GM23338 (cell line): ENCODE results near the gene KIFC3. TPM values are rescaled to one million over a fixed set of nuclear protein-coding genes. Genes with fewer than 3 reads are reported as not detected.

Source experiments
- ATAC-seq: fragments of 200-7000 bp; cut with Tn5 transposase; 3 replicates; pipeline ENCODE4 v1.9.1; 2020
- DNase-seq: peaks from one replicate; pipeline ENCODE4 v3.0.0-alpha.2; 2015; ENCODE audit warnings: low spot score
- H2AFZ ChIP-seq: fragments of 200-600 bp; sonication (generic); 2 replicates; pipeline ENCODE4 v1.8.0; 2016; ENCODE audit warnings: antibody characterized with exemption, mild to moderate bottlenecking, moderate library complexity
- H3F3A ChIP-seq: fragments of 200-600 bp; sonication (generic); replicated peaks from 2 replicates; pipeline ENCODE4 v1.8.0; 2017; ENCODE audit warnings: antibody characterized with exemption, mixed run types, low read depth
- H3K27ac ChIP-seq: fragments of 200-600 bp; sonication (generic); 2 replicates; pipeline ENCODE4 v1.6.1; 2016; ENCODE audit warnings: low read depth
- H3K27me3 ChIP-seq: fragments of 200-600 bp; sonication (generic); 2 replicates; pipeline ENCODE4 v1.8.0; 2016; ENCODE audit warnings: mild to moderate bottlenecking, mixed run types, moderate library complexity; ENCODE audit not compliant: insufficient read depth
- H3K36me3 ChIP-seq: fragments of 200-600 bp; sonication (generic); 2 replicates; pipeline ENCODE4 v1.8.0; 2016; ENCODE audit warnings: mild to moderate bottlenecking; ENCODE audit not compliant: insufficient read depth
- H3K4me1 ChIP-seq: fragments of 200-600 bp; sonication (generic); 2 replicates; pipeline ENCODE4 v1.8.0; 2016; ENCODE audit warnings: mild to moderate bottlenecking, moderate library complexity; ENCODE audit not compliant: insufficient read depth
- H3K4me2 ChIP-seq: fragments of 200-600 bp; sonication (generic); 2 replicates; pipeline ENCODE4 v1.7.1; 2017; ENCODE audit warnings: mixed run types
- H3K4me3 ChIP-seq: fragments of 200-600 bp; sonication (generic); 2 replicates; pipeline ENCODE4 v1.6.1; 2016; ENCODE audit warnings: mixed run types
- H3K79me2 ChIP-seq: fragments of 200-600 bp; sonication (generic); replicated peaks from 2 replicates; pipeline ENCODE4 v1.8.0; 2017; ENCODE audit warnings: mild to moderate bottlenecking; ENCODE audit not compliant: insufficient read depth
- H3K9me2 ChIP-seq: fragments of 200-600 bp; sonication (generic); 2 replicates; pipeline ENCODE4 v1.8.0; 2017; ENCODE audit not compliant: insufficient read depth
- H4K20me1 ChIP-seq: fragments of 200-600 bp; sonication (generic); replicated peaks from 2 replicates; pipeline ENCODE4 v1.8.0; 2017; ENCODE audit warnings: mild to moderate bottlenecking; ENCODE audit not compliant: insufficient read depth
- H3K27ac Mint-ChIP-seq: 2 replicates; pipeline ENCODE4 v1.8.0; 2020; ENCODE audit warnings: inconsistent platforms, mild to moderate bottlenecking, moderate library complexity, mixed read lengths
- H3K27me3 Mint-ChIP-seq: 3 replicates; pipeline ENCODE4 v1.8.0; 2022; ENCODE audit warnings: low read depth, mild to moderate bottlenecking, moderate library complexity, mixed read lengths, inconsistent platforms; ENCODE audit not compliant: insufficient read depth, poor library complexity
- H3K36me3 Mint-ChIP-seq: 3 replicates; pipeline ENCODE4 v1.8.0; 2021; ENCODE audit warnings: low read depth, mild to moderate bottlenecking, inconsistent platforms, moderate library complexity, mixed read lengths
- H3K4me1 Mint-ChIP-seq: 3 replicates; pipeline ENCODE4 v1.8.0; 2020; ENCODE audit warnings: mild to moderate bottlenecking, inconsistent platforms, mixed read lengths
- H3K4me3 Mint-ChIP-seq: 3 replicates; pipeline ENCODE4 v1.8.0; 2021; ENCODE audit warnings: moderate library complexity, mild to moderate bottlenecking, inconsistent platforms, mixed read lengths
- H3K9me3 Mint-ChIP-seq: 3 replicates; pipeline ENCODE4 v1.8.0; 2020; ENCODE audit warnings: moderate library complexity, mild to moderate bottlenecking, inconsistent platforms, mixed read lengths
- CREB1 ChIP-seq: fragments of 250-450 bp; sonication (Bioruptor Pico); IDR thresholded peaks from 2 replicates; pipeline ENCODE4 v1.5.0; 2020; ENCODE audit warnings: low read depth, mild to moderate bottlenecking, moderate library complexity
- CTCF ChIP-seq, 2 experiments: fragments of 200-600 bp in 1 of 2; sonication (generic) in 1 of 2; conservative IDR thresholded peaks; 2 replicates each; pipeline versions ENCODE4 v1.5.1 to v1.6.1; 2016 to 2017; ENCODE audit warnings: antibody characterized with exemption in 2 of 2, low read depth in 2 of 2, mild to moderate bottlenecking in 2 of 2, moderate library complexity in 1 of 2
- EZH2 ChIP-seq: fragments of 200-600 bp; sonication (generic); IDR thresholded peaks from one replicate; pipeline ENCODE4 v1.8.0; 2017; ENCODE audit warnings: antibody characterized with exemption, mild to moderate bottlenecking, low read depth; ENCODE audit not compliant: unreplicated experiment
- EZH2phosphoT487 ChIP-seq: fragments of 200-600 bp; sonication (generic); IDR thresholded peaks from one replicate; pipeline ENCODE4 v1.8.1; 2018; ENCODE audit warnings: antibody characterized with exemption; ENCODE audit not compliant: unreplicated experiment
- JUNB ChIP-seq: IDR thresholded peaks from one replicate; pipeline ENCODE4 v1.6.1; 2016; ENCODE audit warnings: antibody characterized with exemption; ENCODE audit not compliant: unreplicated experiment
- NANOG ChIP-seq: IDR thresholded peaks from 2 replicates; pipeline ENCODE4 v1.6.1; 2016; ENCODE audit warnings: antibody characterized with exemption, borderline replicate concordance
- ZNF331 ChIP-seq: fragments of 250-450 bp; sonication (Bioruptor Pico); IDR thresholded peaks from 2 replicates; pipeline ENCODE4 v1.5.0; 2020; ENCODE audit warnings: low read depth, mild to moderate bottlenecking, moderate library complexity
- ZNF462 ChIP-seq: fragments of 250-450 bp; sonication (Bioruptor Pico); IDR thresholded peaks from 2 replicates; pipeline ENCODE4 v1.5.0; 2020; ENCODE audit warnings: mild to moderate bottlenecking, moderate library complexity
- polyA plus RNA-seq: library from polyadenylated mRNA; unstranded; fragments of >200 nt; fragmentation: Nextera tagmentation; extraction: Ambion mirVana; gene quantifications from 2 replicates; pipeline ENCODE4 v1.2.1, GENCODE V29; 2016
- total RNA-seq: library from RNA; depleted of rRNA; stranded (reverse); fragments of >200 nt; shearing (Covaris generic); gene quantifications from 2 replicates; pipeline ENCODE4 v1.2.3, GENCODE V29; 2014
- TF ChIP-seq, protein P1 (sequence below): IDR thresholded peaks from 2 replicates; pipeline ENCODE4 v1.6.1; 2016; ENCODE audit warnings: antibody characterized with exemption
- TF ChIP-seq, protein P2 (sequence below): IDR thresholded peaks from one replicate; pipeline ENCODE4 v1.6.1; 2018; ENCODE audit warnings: antibody characterized with exemption; ENCODE audit not compliant: unreplicated experiment

Gene KIFC3
- total and polyA plus RNA-seq, 2 experiments from 2014 or later, result 4.4 to 12.5 TPM

DNA sequence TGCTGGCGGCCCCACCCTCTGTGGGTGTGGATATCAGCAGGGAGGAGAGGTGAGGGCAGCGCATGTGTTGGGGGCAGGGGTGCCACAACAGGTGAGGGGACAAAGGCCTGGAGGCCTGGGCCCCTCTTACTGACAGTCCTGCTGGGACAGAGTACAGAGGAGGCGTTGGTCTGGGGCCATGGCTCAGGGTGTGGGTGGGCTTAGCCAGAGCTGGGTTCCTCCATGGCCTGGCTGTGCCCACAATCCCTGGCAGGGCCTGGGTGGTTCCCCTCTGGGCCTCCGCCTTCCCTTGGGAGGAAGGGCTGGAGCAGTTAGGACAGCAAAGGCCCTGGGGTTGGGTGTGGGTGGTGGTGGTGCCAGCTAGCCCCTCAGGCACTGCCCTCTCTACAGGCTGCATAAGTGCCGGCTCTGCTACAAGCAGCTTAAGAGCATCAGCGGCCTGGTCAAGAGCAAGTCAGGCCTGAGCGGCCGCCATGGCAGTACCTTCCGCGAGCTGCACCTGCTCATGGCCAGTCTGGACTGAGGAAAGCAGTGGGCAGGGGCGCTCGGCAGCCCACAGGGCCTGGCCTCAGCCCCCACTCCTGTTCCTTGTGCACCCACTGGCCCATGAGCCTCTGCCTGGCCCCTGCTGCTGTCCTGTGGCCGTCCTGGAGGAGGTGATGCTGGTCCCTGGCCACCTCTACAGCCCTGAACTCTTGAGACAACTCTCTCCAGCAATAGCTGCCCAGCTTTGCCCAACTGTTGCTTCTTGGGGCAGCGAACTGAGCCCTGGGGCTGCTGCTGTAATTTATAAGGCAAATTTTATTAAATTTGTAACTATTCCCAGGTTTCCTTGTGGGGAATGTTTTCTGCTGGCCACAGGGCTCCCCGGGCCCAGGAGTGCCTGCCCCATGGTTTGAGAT, 45.6 kb downstream of the KIFC3 start:
- ATAC-seq (no peak), DNase-seq (no peak)
- peaks cover 12% of the 10 kb centered on the region for H3K27me3 Mint-ChIP-seq
- no peak overlapping the region for H3K4me3 Mint-ChIP-seq
- Histone ChIP-seq H3K27me3 (no peaks in the 10 kb centered on the region), H2AFZ (no peak overlapping the region), H3K79me2 (no peaks in the 10 kb centered on the region), H4K20me1 (no peaks in the 10 kb centered on the region), H3K27ac (no peak overlapping the region), H3K36me3 (no peaks in the 10 kb centered on the region), H3K4me1 (no peaks in the 10 kb centered on the region; the same call in 1 of the 2 replicates), H3K4me3 (no peak overlapping the region), H3K4me2 (no peak overlapping the region), H3K9me2 (no peaks in the 10 kb centered on the region), H3F3A (no peaks in the 10 kb centered on the region)
- TF ChIP-seq, protein P1, sequence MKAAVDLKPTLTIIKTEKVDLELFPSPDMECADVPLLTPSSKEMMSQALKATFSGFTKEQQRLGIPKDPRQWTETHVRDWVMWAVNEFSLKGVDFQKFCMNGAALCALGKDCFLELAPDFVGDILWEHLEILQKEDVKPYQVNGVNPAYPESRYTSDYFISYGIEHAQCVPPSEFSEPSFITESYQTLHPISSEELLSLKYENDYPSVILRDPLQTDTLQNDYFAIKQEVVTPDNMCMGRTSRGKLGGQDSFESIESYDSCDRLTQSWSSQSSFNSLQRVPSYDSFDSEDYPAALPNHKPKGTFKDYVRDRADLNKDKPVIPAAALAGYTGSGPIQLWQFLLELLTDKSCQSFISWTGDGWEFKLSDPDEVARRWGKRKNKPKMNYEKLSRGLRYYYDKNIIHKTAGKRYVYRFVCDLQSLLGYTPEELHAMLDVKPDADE, result no peak
- TF ChIP-seq JUNB (no peak), CTCF (conservative IDR thresholded peaks at IDR 0.05; ENCODE audit: low read depth in 2 of 2) (no peak), EZH2 (no peak), EZH2phosphoT487 (no peak), ZNF462 (CRISPR knock-in tag) (no peak), NANOG (no peak), ZNF331 (CRISPR knock-in tag) (no peak), CREB1 (no peak)
- TF ChIP-seq, protein P2, sequence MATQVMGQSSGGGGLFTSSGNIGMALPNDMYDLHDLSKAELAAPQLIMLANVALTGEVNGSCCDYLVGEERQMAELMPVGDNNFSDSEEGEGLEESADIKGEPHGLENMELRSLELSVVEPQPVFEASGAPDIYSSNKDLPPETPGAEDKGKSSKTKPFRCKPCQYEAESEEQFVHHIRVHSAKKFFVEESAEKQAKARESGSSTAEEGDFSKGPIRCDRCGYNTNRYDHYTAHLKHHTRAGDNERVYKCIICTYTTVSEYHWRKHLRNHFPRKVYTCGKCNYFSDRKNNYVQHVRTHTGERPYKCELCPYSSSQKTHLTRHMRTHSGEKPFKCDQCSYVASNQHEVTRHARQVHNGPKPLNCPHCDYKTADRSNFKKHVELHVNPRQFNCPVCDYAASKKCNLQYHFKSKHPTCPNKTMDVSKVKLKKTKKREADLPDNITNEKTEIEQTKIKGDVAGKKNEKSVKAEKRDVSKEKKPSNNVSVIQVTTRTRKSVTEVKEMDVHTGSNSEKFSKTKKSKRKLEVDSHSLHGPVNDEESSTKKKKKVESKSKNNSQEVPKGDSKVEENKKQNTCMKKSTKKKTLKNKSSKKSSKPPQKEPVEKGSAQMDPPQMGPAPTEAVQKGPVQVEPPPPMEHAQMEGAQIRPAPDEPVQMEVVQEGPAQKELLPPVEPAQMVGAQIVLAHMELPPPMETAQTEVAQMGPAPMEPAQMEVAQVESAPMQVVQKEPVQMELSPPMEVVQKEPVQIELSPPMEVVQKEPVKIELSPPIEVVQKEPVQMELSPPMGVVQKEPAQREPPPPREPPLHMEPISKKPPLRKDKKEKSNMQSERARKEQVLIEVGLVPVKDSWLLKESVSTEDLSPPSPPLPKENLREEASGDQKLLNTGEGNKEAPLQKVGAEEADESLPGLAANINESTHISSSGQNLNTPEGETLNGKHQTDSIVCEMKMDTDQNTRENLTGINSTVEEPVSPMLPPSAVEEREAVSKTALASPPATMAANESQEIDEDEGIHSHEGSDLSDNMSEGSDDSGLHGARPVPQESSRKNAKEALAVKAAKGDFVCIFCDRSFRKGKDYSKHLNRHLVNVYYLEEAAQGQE, result no peak
- peaks cover 16% of the 10 kb centered on the region for H3K4me1 Mint-ChIP-seq
- H3K9me3 Mint-ChIP-seq, result no peaks in the 10 kb centered on the region
- peaks cover 24% of the 10 kb centered on the region for H3K36me3 Mint-ChIP-seq
- peak overlapping the region; percentile 43 for H3K27ac Mint-ChIP-seq
